Kidney (tissue), 14 donors: Measurements from ENCODE around the gene PDE6B. TPM values are rescaled to one million over a fixed set of nuclear protein-coding genes. Genes with fewer than 3 reads are reported as not detected.

ENCODE experiments used
- DNase-seq, 5 donors: peaks; one replicate each; pipeline ENCODE4 v3.0.0-alpha.2; 2013 to 2020
- FAIRE-seq: peaks from 2 replicates; lab custom pipeline; 2012; peaks lifted over from hg19 to GRCh38; lab: Jason Lieb, UNC
- H3K27ac ChIP-seq, 2 donors: one replicate each; pipeline ENCODE4 v1.7.0; 2013; ENCODE audit warnings: low read depth in 2 of 2, low read length in 2 of 2, inconsistent platforms in 1 of 2
- H3K27me3 ChIP-seq: one replicate; pipeline ENCODE4 v1.7.1; 2013; ENCODE audit warnings: low read length, inconsistent platforms; ENCODE audit not compliant: control insufficient read depth, insufficient read depth
- H3K36me3 ChIP-seq, 3 donors: one replicate each; pipeline versions ENCODE4 v1.7.0 to v1.7.1; 2013; ENCODE audit warnings: low read length in 3 of 3, control low read depth in 1 of 3, inconsistent platforms in 1 of 3; ENCODE audit not compliant: insufficient read depth in 3 of 3, control insufficient read depth in 2 of 3
- H3K4me1 ChIP-seq, 3 donors: one replicate each; pipeline versions ENCODE4 v1.7.0 to v1.7.1; 2013; ENCODE audit warnings: low read length in 3 of 3, inconsistent platforms in 1 of 3, low read depth in 1 of 3; ENCODE audit not compliant: control insufficient read depth in 2 of 3, insufficient read depth in 2 of 3
- H3K4me3 ChIP-seq, 3 donors: one replicate each; pipeline versions ENCODE4 v1.7.0 to v1.8.1; 2013; ENCODE audit warnings: low read length in 3 of 3, control low read depth in 1 of 3, inconsistent platforms in 1 of 3
- H3K9ac ChIP-seq, 3 donors: one replicate each; pipeline versions ENCODE4 v1.7.0 to v1.7.1; 2013; ENCODE audit warnings: low read length in 3 of 3, control low read depth in 1 of 3, inconsistent platforms in 1 of 3
- H3K9me3 ChIP-seq, 3 donors: one replicate each; pipeline versions ENCODE4 v1.7.0 to v1.7.1; 2013; ENCODE audit warnings: low read length in 3 of 3, control low read depth in 1 of 3, inconsistent platforms in 1 of 3; ENCODE audit not compliant: control insufficient read depth in 2 of 3, insufficient read depth in 1 of 3
- intact Hi-C: fragments of 100-400 bp; cut with DNase I; formaldehyde crosslinking; loops from one replicate; pipeline ENCODE4 v1.11.1; 2022
- polyA plus RNA-seq: library from polyadenylated mRNA; stranded (reverse); fragments of 350-450 nt; fragmentation: Illumina TruSeq; extraction: RNeasy Lipid Tissue Mini Kit (QIAGEN cat#74804); gene quantifications from one replicate; pipeline ENCODE4 v1.2.3, GENCODE V29; 2014; ENCODE audit warnings: low read depth, low replicate concordance; ENCODE audit not compliant: insufficient read depth
- total RNA-seq: library from RNA; stranded (reverse); fragmentation: NEBNext Ultra II Directional; extraction: Animal tissue kit (Norgen Biotek cat#: 25700); gene quantifications from one replicate; pipeline ENCODE4 v1.2.1, GENCODE V29; 2021
- TF ChIP-seq, protein P1 (sequence below): IDR thresholded peaks from 3 replicates; pipeline ENCODE4 v1.5.1; 2012; ENCODE audit warnings: mild to moderate bottlenecking, moderate library complexity, borderline replicate concordance; ENCODE audit not compliant: insufficient read depth; ENCODE audit errors: extremely low read depth
- donor health status: control.
- donor health status: control.
- donor health status: control.
- donor health status: control.
- donor health status: control.
- donor health status: DM: yes; HTN: yes; CAD: no.
- donor health status: Normal renal cell carcinoma (clear cell type).

The PDE6B gene
- total and polyA plus RNA-seq, 2 donors from 2014 or later = 10.7 to 10.8 TPM

DNA sequence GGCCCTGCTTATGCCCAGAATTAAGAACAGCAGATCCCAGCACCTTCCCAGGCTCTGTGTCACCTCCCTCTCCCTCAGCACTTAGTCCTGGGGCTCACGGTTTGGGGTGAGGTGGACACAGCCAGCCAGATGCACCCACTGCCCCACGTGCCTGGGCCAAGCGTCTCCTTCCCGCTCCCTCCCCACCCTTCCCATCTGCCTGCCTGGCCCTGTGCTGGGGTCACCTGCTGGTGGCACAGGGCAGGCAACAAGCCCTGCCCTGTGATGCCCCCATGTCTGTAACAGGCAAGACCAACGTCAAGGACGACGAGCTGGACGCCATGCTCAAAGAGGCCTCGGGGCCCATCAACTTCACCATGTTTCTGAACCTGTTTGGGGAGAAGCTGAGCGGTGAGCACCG is 54.3 kb downstream of the PDE6B start:
- H3K9me3 ChIP-seq = no peaks in the 10 kb centered on the region
- H3K4me1 ChIP-seq = peaks cover 0 to 12% (median 0%) of the 10 kb centered on the region in 3 donors
- DNase-seq (peak in 1 of 5 donors; percentile 73), FAIRE-seq (no peak)
- H3K27me3 ChIP-seq = no peaks in the 10 kb centered on the region
- TF ChIP-seq, protein P1, sequence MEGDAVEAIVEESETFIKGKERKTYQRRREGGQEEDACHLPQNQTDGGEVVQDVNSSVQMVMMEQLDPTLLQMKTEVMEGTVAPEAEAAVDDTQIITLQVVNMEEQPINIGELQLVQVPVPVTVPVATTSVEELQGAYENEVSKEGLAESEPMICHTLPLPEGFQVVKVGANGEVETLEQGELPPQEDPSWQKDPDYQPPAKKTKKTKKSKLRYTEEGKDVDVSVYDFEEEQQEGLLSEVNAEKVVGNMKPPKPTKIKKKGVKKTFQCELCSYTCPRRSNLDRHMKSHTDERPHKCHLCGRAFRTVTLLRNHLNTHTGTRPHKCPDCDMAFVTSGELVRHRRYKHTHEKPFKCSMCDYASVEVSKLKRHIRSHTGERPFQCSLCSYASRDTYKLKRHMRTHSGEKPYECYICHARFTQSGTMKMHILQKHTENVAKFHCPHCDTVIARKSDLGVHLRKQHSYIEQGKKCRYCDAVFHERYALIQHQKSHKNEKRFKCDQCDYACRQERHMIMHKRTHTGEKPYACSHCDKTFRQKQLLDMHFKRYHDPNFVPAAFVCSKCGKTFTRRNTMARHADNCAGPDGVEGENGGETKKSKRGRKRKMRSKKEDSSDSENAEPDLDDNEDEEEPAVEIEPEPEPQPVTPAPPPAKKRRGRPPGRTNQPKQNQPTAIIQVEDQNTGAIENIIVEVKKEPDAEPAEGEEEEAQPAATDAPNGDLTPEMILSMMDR = no peak
- H3K9ac ChIP-seq = no peak overlapping the region
- no peaks in the 10 kb centered on the region for H3K36me3 ChIP-seq
- H3K27ac ChIP-seq = no peak overlapping the region
- H3K4me3 ChIP-seq = no peak overlapping the region
- intact Hi-C loops = no loop called here

DNA sequence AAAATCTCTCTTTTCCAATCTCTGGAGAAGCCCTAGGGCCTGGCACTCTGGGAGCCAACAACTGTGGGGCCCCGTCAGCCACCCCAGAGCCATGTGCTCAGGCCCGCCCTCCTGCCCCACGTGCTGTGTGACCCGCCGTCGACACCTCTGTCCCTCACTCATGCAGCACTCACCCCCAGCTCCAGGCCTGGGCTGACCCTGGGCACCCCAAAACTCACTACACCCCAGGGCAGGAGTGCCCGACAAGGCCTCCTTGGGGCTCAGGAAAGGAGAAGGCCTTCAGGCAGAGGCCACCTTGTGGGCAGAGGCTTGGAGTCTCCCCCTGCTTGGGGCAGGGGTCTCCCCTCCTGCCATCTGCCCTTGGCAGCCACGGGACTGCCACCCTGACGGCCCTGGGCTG is 54.7 kb downstream of the PDE6B start:
- intact Hi-C loops = no loop called here
- DNase-seq (peak in 1 of 5 donors; percentile 75), FAIRE-seq (no peak)
- Histone ChIP-seq H3K27ac (no peak overlapping the region), H3K36me3 (no peaks in the 10 kb centered on the region), H3K4me3 (no peak overlapping the region), H3K4me1 (peaks cover 0 to 9% (median 0%) of the 10 kb centered on the region in 3 donors), H3K9me3 (no peaks in the 10 kb centered on the region), H3K27me3 (no peaks in the 10 kb centered on the region), H3K9ac (no peak overlapping the region)
- TF ChIP-seq, protein P1 = no peak

DNA sequence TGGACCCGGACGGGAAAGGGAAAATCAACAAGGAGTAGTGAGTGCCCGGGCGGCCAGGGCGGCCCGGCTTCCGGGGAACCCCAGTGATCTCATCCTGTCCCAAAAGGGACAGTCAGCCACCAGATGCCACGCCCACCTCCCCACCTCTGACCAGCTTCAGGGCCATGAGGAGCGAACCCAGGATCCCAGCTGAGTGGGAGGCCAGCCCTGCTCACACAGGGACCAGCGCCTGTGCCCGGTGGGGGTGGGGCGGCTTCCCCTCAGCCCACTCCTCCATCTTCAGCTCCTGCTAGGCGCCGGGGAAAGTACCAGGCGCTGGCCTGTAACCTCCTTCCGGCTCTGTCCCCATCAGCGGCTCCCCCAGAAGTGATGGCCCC is 55.2 kb downstream of the PDE6B start:
- H3K9me3 ChIP-seq = no peaks in the 10 kb centered on the region
- DNase-seq (peak in 2 of 5 donors; percentile 82), FAIRE-seq (no peak)
- no peaks in the 10 kb centered on the region for H3K27me3 ChIP-seq
- H3K36me3 ChIP-seq = no peaks in the 10 kb centered on the region
- intact Hi-C loops = no loop called here
- peaks cover 0 to 6% (median 0%) of the 10 kb centered on the region in 3 donors for H3K4me1 ChIP-seq
- TF ChIP-seq, protein P1 = no peak
- no peak overlapping the region for H3K27ac ChIP-seq
- H3K4me3 ChIP-seq = peak overlapping the region in 1 of 3 donors; percentile 29
- H3K9ac ChIP-seq = no peak overlapping the region
